Colonic mucosa (tissue), 4 donors: ENCODE data around the gene PRKG2. TPM values are rescaled to one million over a fixed set of nuclear protein-coding genes. Genes with fewer than 3 reads are reported as not detected.

Source experiments
- DNase-seq: peaks from one replicate; pipeline ENCODE4 v3.0.0-alpha.2; 2020
- H3K27ac ChIP-seq: fragments of 200-600 bp; one replicate; pipeline ENCODE4 v1.8.0; 2021
- H3K27me3 ChIP-seq: fragments of 200-600 bp; one replicate; pipeline ENCODE4 v1.8.0; 2021
- H3K36me3 ChIP-seq: fragments of 200-600 bp; one replicate; pipeline ENCODE4 v1.8.0; 2021
- H3K4me1 ChIP-seq: fragments of 200-600 bp; one replicate; pipeline ENCODE4 v1.8.0; 2021; ENCODE audit warnings: mild to moderate bottlenecking
- H3K4me3 ChIP-seq: fragments of 200-600 bp; one replicate; pipeline ENCODE4 v1.8.0; 2021
- H3K9ac ChIP-seq, 2 donors: one replicate each; pipeline ENCODE4 v1.7.0; 2013; ENCODE audit warnings: control low read depth in 2 of 2, low read depth in 2 of 2, low read length in 2 of 2
- H3K9me3 ChIP-seq: fragments of 200-600 bp; one replicate; pipeline ENCODE4 v1.8.0; 2021
- CTCF ChIP-seq: fragments of 200-600 bp; IDR thresholded peaks from one replicate; pipeline ENCODE4 v1.8.0; 2022; ENCODE audit warnings: antibody characterized with exemption, mild to moderate bottlenecking
- intact Hi-C: fragments of 100-400 bp; cut with DNase I; formaldehyde crosslinking; loops from one replicate; pipeline ENCODE4 v1.14.1; 2022
- total RNA-seq, 2 donors: library from RNA; stranded (reverse); fragmentation: NEBNext Ultra II Directional in 1 of 2; extraction: Animal tissue kit (Norgen Biotek cat#: 25700) in 1 of 2; gene quantifications; one replicate each; pipeline ENCODE4 v1.2.1, GENCODE V29; 2021
- donor health status: healthy.
- donor health status: DM: no; HTN: no; CAD: no.
- donor health status: DM: no; HTN: no; CAD: no.

Gene PRKG2
- total RNA-seq, 2 donors from 2014 or later, result 1.8 to 2.3 TPM

- Histone ChIP-seq H3K4me1 (no peaks in the 10 kb centered on the region), H3K9ac (no peak overlapping the region), H3K9me3 (no peaks in the 10 kb centered on the region), H3K27ac (no peak overlapping the region), H3K27me3 (no peaks in the 10 kb centered on the region), H3K36me3 (no peaks in the 10 kb centered on the region), H3K4me3 (no peak overlapping the region)
- TF ChIP-seq CTCF, result no peak
- intact Hi-C loops, result loop anchor here (10.0 kb wide), 1 partner anchor 435 kb away; no protein-coding TSS in a partner anchor
- DNase-seq, result no peak
These were observed 165.7 kb downstream of the PRKG2 start for GRCh38 chr4:81049330-81049729.

GRCh38 chr4:81042578-81043365 is 172.2 kb downstream of the PRKG2 start:
- Histone ChIP-seq H3K9me3 (no peaks in the 10 kb centered on the region), H3K4me1 (no peaks in the 10 kb centered on the region), H3K36me3 (no peaks in the 10 kb centered on the region), H3K27me3 (no peaks in the 10 kb centered on the region), H3K4me3 (no peak overlapping the region), H3K27ac (no peak overlapping the region), H3K9ac (no peak overlapping the region)
- no peak for DNase-seq
- TF ChIP-seq CTCF, result no peak
- intact Hi-C loops, result loop anchor here (10.0 kb wide), 1 partner anchor 428 kb away; no protein-coding TSS in a partner anchor

GRCh38 chr4:81040012-81040659 is 174.9 kb downstream of the PRKG2 start:
- Histone ChIP-seq H3K27ac (no peak overlapping the region), H3K9me3 (no peaks in the 10 kb centered on the region), H3K4me3 (no peak overlapping the region), H3K27me3 (no peaks in the 10 kb centered on the region), H3K9ac (no peak overlapping the region), H3K4me1 (no peaks in the 10 kb centered on the region), H3K36me3 (no peaks in the 10 kb centered on the region)
- TF ChIP-seq CTCF, result peak; percentile 61
- intact Hi-C loops, result loop anchor here (10.0 kb wide), 1 partner anchor 425 kb away; no protein-coding TSS in a partner anchor
- no peak for DNase-seq

DNA sequence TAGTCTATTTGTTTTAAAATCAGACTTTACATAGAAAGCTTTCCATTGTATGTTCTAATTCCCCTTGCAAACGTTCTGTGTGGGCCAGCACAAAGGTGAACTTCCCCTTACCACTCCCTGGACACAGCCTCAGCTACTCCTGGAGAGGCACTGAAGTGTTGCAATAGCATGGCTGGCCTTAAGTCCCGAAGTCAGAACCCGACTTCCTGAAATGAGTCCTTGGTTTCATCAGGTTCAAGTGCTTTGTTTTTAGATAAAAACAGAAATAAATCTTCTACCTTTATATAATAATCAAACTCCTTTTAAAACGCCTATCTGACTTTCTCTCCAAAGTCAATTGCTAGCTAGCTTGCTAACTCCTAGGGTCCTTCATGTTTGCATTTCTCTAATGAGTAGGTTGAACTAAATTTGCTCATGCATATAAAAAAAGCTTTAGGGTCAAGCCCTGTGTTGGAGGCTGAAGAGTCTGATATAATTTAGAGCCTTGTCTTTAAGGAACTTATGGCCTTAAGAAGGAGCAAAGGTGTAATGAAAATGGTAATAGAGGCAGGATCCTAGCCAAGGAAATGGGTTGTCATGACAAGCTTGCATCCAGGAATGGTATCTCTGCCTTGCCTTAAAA is 175.6 kb downstream of the PRKG2 start:
- DNase-seq, result no peak
- Histone ChIP-seq H3K4me1 (no peaks in the 10 kb centered on the region), H3K9ac (no peak overlapping the region), H3K4me3 (no peak overlapping the region), H3K27me3 (no peaks in the 10 kb centered on the region), H3K9me3 (no peaks in the 10 kb centered on the region), H3K36me3 (no peaks in the 10 kb centered on the region), H3K27ac (no peak overlapping the region)
- intact Hi-C loops, result no loop called here
- TF ChIP-seq CTCF, result no peak

- H3K36me3 ChIP-seq, result no peaks in the 10 kb centered on the region
- H3K9ac ChIP-seq, result no peak overlapping the region
- TF ChIP-seq CTCF, result no peak
- no peaks in the 10 kb centered on the region for H3K9me3 ChIP-seq
- intact Hi-C loops, result no loop called here
- H3K4me1 ChIP-seq, result no peaks in the 10 kb centered on the region
- no peak for DNase-seq
- H3K27ac ChIP-seq, result no peak overlapping the region
- H3K27me3 ChIP-seq, result no peaks in the 10 kb centered on the region
- H3K4me3 ChIP-seq, result no peak overlapping the region
These were observed 176.2 kb downstream of the PRKG2 start for GRCh38 chr4:81038636-81039350.
